Hepatocyte (in vitro differentiated cells): Measurements from ENCODE around the gene NAV3.

Source experiments
- EZH2 ChIP-seq: fragments of 200-600 bp; sonication (generic); IDR thresholded peaks from 2 replicates; pipeline ENCODE4 v1.6.1; 2016; ENCODE audit warnings: antibody characterized with exemption, mild to moderate bottlenecking, borderline replicate concordance
- EZH2phosphoT487 ChIP-seq: fragments of 200-600 bp; sonication (generic); IDR thresholded peaks from one replicate; pipeline ENCODE4 v1.6.1; 2018; ENCODE audit warnings: antibody characterized with exemption, mild to moderate bottlenecking, low read depth, moderate library complexity; ENCODE audit not compliant: unreplicated experiment, severe bottlenecking
- TF ChIP-seq, protein P1 (sequence below): fragments of 200-600 bp; sonication (generic); IDR thresholded peaks from 2 replicates; pipeline ENCODE4 v1.5.1; 2016; ENCODE audit warnings: antibody characterized with exemption, mild to moderate bottlenecking; ENCODE audit not compliant: poor library complexity

DNA sequence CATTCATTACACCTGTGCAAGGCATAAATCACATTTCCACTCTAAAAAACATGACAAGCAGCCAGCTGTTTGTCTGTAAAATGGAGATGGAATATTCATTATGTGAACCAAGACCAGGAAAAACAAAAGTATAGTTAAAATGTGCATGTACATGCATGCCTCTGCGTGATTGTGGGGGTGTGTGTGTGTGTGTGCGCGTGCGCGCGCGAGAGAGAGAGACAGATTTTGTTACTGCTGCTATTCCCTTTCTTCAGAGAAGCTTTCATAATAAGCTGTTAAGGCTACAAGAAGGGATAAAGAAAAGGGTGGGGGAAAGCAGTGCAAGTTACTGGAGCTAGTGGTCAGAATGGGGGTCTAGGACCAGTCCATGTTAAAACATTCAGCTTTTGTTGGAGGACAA lies 430.3 kb downstream of the NAV3 start:
- TF ChIP-seq, protein P1, sequence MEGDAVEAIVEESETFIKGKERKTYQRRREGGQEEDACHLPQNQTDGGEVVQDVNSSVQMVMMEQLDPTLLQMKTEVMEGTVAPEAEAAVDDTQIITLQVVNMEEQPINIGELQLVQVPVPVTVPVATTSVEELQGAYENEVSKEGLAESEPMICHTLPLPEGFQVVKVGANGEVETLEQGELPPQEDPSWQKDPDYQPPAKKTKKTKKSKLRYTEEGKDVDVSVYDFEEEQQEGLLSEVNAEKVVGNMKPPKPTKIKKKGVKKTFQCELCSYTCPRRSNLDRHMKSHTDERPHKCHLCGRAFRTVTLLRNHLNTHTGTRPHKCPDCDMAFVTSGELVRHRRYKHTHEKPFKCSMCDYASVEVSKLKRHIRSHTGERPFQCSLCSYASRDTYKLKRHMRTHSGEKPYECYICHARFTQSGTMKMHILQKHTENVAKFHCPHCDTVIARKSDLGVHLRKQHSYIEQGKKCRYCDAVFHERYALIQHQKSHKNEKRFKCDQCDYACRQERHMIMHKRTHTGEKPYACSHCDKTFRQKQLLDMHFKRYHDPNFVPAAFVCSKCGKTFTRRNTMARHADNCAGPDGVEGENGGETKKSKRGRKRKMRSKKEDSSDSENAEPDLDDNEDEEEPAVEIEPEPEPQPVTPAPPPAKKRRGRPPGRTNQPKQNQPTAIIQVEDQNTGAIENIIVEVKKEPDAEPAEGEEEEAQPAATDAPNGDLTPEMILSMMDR = no peak
- TF ChIP-seq EZH2 = no peak
- TF ChIP-seq EZH2phosphoT487 = no peak
